Thyroid gland (tissue), 4 donors: Measurements from ENCODE around the gene ARHGAP12.

Experiments used
- CTCF ChIP-seq, 6 experiments: fragments of 200-600 bp in 3 of 6; fragments of 450-650 bp in 3 of 6; sonication (generic) in 3 of 6; IDR thresholded peaks; one replicate each; pipeline ENCODE4 v1.5.1; 2016 to 2019; ENCODE audit warnings: antibody characterized with exemption in 6 of 6, mild to moderate bottlenecking in 2 of 6, inconsistent platforms in 1 of 6, moderate library complexity in 1 of 6
- POLR2A ChIP-seq, 2 donors: fragments of 450-650 bp; IDR thresholded peaks; one replicate each; pipeline ENCODE4 v1.6.1; 2017; ENCODE audit warnings: antibody characterized with exemption in 2 of 2, mild to moderate bottlenecking in 2 of 2, moderate library complexity in 1 of 2

- TF ChIP-seq CTCF (IDR thresholded peaks at IDR 0.05) = no peak
- no peak for TF ChIP-seq POLR2A (IDR thresholded peaks at IDR 0.05)
Measured at GRCh38 chr10:31896968-31897384, 31.7 kb downstream of the ARHGAP12 start.
